ENCODE results near the gene HOXB9.
A peak's percentile ranks its signal among the peaks of the same experiment; 100 is the strongest.

HOXB9 gene

GRCh38 chr17:48584223-48584741 lies 41.9 kb downstream of the HOXB9 start:
- Mint-ChIP-seq H3K27ac (no peak overlapping the region), H3K36me3 (ENCODE audit: low read depth) (no peaks in the 10 kb centered on the region), H3K4me3 (no peak overlapping the region), H3K9me3 (no peaks in the 10 kb centered on the region), H3K27me3 (peaks cover 94% of the 10 kb centered on the region), H3K4me1 (peaks cover 49% of the 10 kb centered on the region)
- ATAC-seq (no peak), DNase-seq (no peak)

DNA sequence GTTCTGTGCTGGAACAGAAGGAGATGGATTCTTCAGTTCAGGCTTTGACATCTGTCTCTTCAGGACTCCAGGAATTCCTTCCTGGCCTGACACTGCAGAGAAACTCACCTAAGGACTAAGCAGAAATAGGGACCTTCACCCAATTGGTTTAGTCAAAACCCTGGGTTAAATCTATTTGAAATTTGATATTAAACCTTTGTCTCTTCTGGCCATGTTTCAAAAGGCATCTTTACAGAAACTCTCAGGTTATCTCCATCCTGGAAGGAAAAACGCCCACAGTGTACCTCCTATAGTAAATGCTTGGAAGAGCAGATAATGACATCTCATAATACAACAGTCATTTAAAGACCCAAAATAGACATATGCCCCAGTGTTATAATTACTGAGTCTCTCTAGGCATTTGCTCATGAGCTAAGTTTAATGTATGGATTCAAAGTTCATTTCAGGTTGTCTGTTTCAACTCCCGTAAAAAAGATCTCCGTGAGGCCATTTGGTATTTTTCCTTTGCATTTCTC lies 42.4 kb downstream of the HOXB9 start:
- ATAC-seq: no peak
- Mint-ChIP-seq H3K27me3 (peaks cover 94% of the 10 kb centered on the region), H3K4me1 (peaks cover 53% of the 10 kb centered on the region), H3K4me3 (no peak overlapping the region), H3K36me3 (ENCODE audit: low read depth) (no peaks in the 10 kb centered on the region), H3K27ac (no peak overlapping the region), H3K9me3 (no peaks in the 10 kb centered on the region)
- DNase-seq: no peak

DNA sequence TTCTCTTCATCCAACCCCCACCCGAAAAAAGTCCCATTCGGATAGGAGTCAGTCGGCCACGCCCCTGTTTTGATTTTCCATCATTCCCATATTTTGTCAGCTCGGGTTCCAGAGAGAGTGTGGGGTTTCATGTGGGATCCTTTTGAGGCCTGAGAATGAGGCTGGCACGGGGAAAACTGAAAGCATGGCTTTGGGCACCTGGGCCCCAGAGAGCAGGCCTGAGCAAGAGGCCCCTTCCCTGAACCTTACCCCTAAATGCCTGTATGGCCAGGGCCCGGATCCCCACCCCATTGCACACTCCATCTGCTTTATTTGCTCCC lies 43.4 kb downstream of the HOXB9 start:
- H3K27me3 Mint-ChIP-seq: peaks cover 86% of the 10 kb centered on the region
- H3K4me1 Mint-ChIP-seq: peaks cover 58% of the 10 kb centered on the region
- DNase-seq (no peak), ATAC-seq (no peak)
- no peaks in the 10 kb centered on the region for H3K9me3 Mint-ChIP-seq
- H3K27ac Mint-ChIP-seq: no peak overlapping the region
- H3K4me3 Mint-ChIP-seq: peak overlapping the region; percentile 57
- H3K36me3 Mint-ChIP-seq (ENCODE audit: low read depth): no peaks in the 10 kb centered on the region

- no peaks in the 10 kb centered on the region for H3K36me3 Mint-ChIP-seq (ENCODE audit: low read depth)
- no peaks in the 10 kb centered on the region for H3K9me3 Mint-ChIP-seq
- H3K27ac Mint-ChIP-seq: no peak overlapping the region
- H3K27me3 Mint-ChIP-seq: peaks cover 66% of the 10 kb centered on the region
- ATAC-seq (no peak), DNase-seq (no peak)
- peak overlapping the region; percentile 2 for H3K4me3 Mint-ChIP-seq
- H3K4me1 Mint-ChIP-seq: peaks cover 56% of the 10 kb centered on the region
Observed at GRCh38 chr17:48579760-48580554, 46.2 kb downstream of the HOXB9 start.

DNA sequence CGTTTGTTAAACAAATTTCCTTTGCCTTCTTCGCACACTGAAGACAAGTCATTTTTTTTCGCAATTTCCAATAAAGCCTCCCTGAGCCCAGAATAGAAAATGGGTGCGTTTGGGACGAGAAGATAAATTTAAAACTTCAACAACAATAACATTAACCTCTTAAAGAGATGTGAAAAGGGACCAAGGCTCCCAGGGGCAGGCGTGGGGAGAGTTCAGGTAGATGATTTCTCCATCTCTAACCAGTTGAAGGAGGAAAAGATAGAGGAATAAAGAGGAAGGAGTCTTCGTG lies 46.7 kb downstream of the HOXB9 start:
- peaks cover 54% of the 10 kb centered on the region for H3K4me1 Mint-ChIP-seq

DNA sequence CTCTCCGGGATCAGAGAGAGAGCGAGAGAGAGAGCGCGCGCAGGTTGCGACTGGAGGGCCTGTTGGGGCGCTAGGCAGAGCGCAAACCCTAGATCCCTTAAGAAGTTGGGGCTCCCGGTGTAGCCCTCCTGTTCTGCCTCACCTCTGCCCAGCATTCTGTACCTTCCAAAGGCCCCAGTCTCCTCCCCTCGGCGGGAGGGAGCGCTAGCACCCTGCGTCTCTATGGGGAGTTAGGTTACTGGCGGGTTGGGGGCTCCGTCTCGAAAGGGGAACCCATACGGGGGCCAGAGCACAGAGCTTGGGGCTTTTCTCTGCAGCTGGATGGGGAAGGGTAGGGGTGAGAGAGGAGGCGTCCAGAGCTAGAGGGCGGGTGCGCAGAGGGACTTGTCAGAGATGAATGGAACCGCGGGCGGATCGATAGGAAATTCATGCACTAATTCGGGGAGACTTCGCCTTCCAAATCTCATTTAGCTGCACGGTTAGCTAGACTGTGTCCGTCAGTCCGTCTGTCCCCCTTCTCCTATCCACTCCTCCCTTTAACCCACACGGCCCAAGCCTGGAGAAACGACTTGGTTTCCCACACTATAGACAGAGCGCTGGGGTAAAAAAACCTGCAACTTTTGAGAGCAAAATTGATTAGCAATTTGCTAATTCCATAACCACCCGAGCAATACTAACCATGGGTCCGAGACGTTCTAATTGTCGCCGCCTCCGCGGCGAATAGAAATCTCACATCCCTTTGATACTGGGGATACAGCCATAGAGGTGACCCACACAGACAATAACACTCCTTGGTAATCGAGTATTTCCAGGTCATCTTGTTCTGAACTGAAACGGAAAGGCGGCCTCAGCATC lies 47.3 kb downstream of the HOXB9 start:
- peaks cover 54% of the 10 kb centered on the region for H3K4me1 Mint-ChIP-seq
- ATAC-seq: peak; percentile 58
- H3K36me3 Mint-ChIP-seq (ENCODE audit: low read depth): no peaks in the 10 kb centered on the region
- no peak for DNase-seq
- H3K4me3 Mint-ChIP-seq: peak overlapping the region; percentile 87
- H3K9me3 Mint-ChIP-seq: no peaks in the 10 kb centered on the region
- peak overlapping the region; percentile 53 for H3K27ac Mint-ChIP-seq
- peaks cover 56% of the 10 kb centered on the region for H3K27me3 Mint-ChIP-seq

More for the DNA sequence above, 46.7 kb downstream of the HOXB9 start:
- peak overlapping the region; percentile 87 for H3K4me3 Mint-ChIP-seq
- DNase-seq (no peak), ATAC-seq (no peak)
- peaks cover 61% of the 10 kb centered on the region for H3K27me3 Mint-ChIP-seq
- no peak overlapping the region for H3K27ac Mint-ChIP-seq
- H3K9me3 Mint-ChIP-seq: no peaks in the 10 kb centered on the region
- no peaks in the 10 kb centered on the region for H3K36me3 Mint-ChIP-seq (ENCODE audit: low read depth)

DNA sequence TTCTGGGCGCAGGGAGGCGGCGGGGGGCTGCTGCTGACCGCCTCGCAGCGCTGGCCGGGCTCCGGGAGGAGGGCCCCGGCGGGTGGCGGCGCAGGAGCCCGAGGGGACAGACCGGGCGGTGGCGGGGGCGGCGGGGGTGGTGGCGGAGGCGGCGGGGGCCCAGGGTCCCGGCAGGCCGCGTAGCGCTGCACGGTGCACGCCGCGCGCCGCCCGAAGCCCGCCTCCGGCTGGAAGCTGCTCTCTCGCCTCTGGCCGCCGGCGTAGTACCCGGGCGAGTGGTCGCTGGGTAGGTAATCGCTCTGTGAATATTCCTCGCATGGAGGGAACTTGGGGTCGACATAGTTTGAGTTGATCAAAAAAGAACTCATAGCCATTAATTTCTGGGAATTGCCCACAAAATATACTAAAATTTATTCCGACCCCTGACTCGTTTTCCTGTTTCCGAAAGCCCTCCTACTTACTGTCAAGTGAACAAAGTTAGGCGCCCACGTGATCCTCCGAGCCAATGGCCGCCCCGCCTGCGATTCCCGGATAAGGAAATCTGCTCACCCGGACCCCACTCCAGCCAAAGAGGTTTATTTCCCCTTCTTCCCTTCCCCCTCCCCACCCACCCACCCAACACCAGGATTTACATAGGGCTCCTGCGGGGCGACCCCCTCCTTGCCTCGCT lies 48.1 kb downstream of the HOXB9 start, which contains the start of gene HOXB4:
HOXB4 (minus strand) TSS at position 405 of the 670 bp plus-strand sequence; CDS start at position 374, 31 bp downstream.
- ATAC-seq: peak; percentile 68
- Mint-ChIP-seq H3K27ac (peak within 1 kb of the TSS; percentile 77), H3K9me3 (no peaks in the 10 kb centered on the region), H3K4me3 (peak within 1 kb of the TSS; percentile 87), H3K4me1 (peaks cover 54% of the 10 kb centered on the region), H3K27me3 (peaks cover 51% of the 10 kb centered on the region), H3K36me3 (ENCODE audit: low read depth) (no peaks in the 10 kb centered on the region)
- DNase-seq: peak; percentile 76

DNA sequence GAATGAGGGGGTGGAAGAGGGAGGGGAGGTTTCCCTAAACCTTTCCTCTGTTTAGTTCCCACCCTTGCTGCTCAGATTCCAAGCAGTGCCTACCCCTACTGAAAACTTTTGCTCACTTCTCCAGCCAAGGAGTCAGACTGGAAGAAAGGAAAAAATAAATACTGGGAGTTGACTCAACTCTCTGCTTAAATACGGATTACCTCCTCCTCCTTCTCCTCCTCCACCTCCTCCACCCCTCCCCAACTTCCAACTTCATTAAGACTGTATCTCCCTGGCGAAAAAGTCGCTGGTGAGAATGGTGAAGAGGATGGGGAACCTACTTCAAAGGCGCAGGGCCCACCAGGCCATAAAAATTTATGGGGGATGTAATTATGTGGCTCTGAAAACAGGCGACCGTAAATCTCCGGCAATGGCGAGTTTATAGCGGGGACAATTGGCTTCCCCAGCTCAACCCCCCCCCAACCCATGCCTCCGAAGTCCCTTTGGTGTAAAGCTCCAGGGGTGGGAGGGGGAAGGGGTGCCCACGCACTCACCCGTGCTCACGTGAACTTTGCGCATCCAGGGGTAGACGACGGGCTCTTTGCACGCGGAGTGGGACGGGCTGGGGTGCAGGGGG lies 48.7 kb downstream of the HOXB9 start:
- Mint-ChIP-seq H3K4me1 (peaks cover 51% of the 10 kb centered on the region), H3K27ac (peak overlapping the region; percentile 49), H3K27me3 (peaks cover 44% of the 10 kb centered on the region), H3K36me3 (ENCODE audit: low read depth) (no peaks in the 10 kb centered on the region), H3K4me3 (peak overlapping the region; percentile 79), H3K9me3 (no peaks in the 10 kb centered on the region)
- ATAC-seq (peak; percentile 6), DNase-seq (no peak)

DNA sequence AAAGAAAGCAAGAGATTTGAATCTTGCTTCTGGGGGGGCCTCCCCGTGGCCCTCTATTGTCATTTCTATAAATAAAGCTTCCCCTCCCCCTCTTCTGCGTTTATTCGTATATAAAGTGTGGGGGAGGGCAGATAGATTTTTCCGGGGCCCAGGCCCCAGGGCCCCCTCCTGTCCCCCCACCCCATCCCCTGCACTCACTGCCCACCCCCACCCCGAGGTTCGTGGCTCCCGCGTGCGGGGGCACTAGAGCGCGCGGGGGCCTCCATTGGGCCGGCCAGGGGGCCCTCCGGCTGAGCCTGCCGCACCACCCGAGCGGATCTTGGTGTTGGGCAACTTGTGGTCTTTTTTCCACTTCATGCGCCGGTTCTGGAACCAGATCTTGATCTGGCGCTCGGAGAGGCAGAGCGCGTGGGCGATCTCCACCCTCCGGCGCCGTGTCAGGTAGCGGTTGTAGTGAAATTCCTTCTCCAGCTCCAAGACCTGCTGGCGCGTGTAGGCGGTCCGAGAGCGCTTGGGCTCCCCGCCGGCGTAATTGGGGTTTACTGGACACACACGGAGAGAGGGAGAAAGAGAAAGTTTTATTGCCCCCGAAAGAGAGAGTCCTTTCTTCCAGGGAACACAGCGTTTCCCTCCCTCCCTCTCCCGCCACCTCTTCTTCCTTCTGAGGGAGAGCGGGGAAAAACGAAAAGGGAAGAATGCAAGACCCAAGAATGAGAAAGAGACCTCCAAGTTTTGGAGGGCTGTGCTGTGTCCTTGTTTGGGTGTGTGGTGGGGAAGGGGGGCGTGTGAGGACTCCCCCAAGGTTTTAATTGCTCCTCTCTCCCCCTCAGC lies 49.5 kb downstream of the HOXB9 start:
- Mint-ChIP-seq H3K4me3 (peak overlapping the region; percentile 79), H3K36me3 (ENCODE audit: low read depth) (no peaks in the 10 kb centered on the region), H3K27ac (no peak overlapping the region), H3K27me3 (peaks cover 39% of the 10 kb centered on the region), H3K4me1 (peaks cover 47% of the 10 kb centered on the region), H3K9me3 (no peaks in the 10 kb centered on the region)
- ATAC-seq: no peak
- DNase-seq: no peak

DNA sequence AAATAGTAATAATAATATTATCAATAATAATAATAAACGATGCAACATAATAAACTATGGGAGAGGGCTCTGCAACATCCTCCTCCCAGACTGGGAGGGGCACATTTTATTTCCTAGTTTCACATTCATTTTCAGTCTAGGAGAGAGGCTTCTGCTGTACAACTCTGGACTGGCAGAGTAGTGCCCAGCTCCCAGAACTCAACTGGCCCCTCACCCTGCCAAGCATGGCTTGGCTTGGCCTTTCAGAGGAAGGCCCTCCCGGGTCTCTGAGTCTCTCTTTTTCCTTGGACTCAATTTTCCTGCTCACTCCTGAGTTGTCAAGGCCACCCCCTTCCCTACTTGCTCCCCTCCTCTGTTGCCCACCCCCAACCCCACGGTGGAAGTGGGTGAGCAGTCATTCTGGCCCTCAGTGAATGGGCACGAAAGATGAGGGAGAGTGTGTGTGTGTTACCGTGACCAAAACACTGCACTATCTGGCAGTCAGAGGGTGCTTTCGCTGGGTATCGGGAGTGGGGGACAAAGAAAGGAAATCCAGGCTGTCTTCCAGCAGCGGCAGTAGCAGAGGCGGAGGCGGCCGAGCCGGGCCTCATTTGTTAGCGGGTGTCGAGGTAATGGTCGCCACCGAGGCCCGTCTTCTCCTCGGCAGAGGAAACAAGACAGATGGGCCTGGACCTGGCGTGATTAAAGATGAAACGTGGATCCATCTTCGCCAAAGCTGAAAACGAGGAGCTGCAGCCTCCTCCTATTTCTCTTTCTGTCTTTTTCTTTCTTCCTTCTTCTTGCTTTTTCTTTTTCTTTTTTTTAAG lies 50.3 kb downstream of the HOXB9 start:
- no peaks in the 10 kb centered on the region for H3K9me3 Mint-ChIP-seq
- no peak overlapping the region for H3K27ac Mint-ChIP-seq
- ATAC-seq (no peak), DNase-seq (no peak)
- H3K36me3 Mint-ChIP-seq (ENCODE audit: low read depth): no peaks in the 10 kb centered on the region
- peaks cover 39% of the 10 kb centered on the region for H3K4me1 Mint-ChIP-seq
- no peak overlapping the region for H3K4me3 Mint-ChIP-seq
- H3K27me3 Mint-ChIP-seq: peaks cover 33% of the 10 kb centered on the region

DNA sequence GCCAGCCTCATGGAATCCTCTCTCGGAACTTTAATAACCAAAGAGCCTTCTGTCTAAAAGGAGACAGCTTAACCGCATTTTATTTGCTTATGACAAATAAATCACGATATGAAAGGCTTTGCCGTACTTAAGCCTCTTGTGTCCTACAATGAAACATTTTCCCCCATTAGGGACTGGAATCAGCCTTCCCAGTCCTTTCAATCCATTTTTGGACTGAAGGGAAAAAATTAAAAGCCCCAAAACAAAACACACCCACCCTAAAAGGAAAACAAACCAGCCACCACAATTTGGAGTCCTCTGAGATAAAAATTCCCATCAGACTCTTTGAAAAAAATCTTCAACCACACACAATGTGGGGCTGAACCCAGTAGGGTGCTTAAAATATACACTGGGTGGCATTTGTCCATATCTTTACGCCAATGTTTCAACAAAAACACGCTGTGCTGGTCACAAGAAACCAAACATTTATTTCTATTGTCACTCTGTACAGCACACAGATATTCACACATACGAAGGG lies 51.0 kb downstream of the HOXB9 start:
- no peak for ATAC-seq
- H3K4me3 Mint-ChIP-seq: no peak overlapping the region
- H3K27ac Mint-ChIP-seq: no peak overlapping the region
- H3K9me3 Mint-ChIP-seq: no peaks in the 10 kb centered on the region
- no peaks in the 10 kb centered on the region for H3K36me3 Mint-ChIP-seq (ENCODE audit: low read depth)
- H3K27me3 Mint-ChIP-seq: peaks cover 26% of the 10 kb centered on the region
- H3K4me1 Mint-ChIP-seq: peaks cover 33% of the 10 kb centered on the region
- no peak for DNase-seq

- H3K4me1 Mint-ChIP-seq: peaks cover 29% of the 10 kb centered on the region
- no peaks in the 10 kb centered on the region for H3K9me3 Mint-ChIP-seq
Observed at GRCh38 chr17:48574505-48575065, 51.6 kb downstream of the HOXB9 start.

More at GRCh38 chr17:48574505-48575065, 51.6 kb downstream of the HOXB9 start:
- no peak for ATAC-seq
- no peak for DNase-seq
- no peaks in the 10 kb centered on the region for H3K36me3 Mint-ChIP-seq (ENCODE audit: low read depth)
- H3K27ac Mint-ChIP-seq: no peak overlapping the region
- peaks cover 24% of the 10 kb centered on the region for H3K27me3 Mint-ChIP-seq
- H3K4me3 Mint-ChIP-seq: no peak overlapping the region

Data from activated naive CD8-positive, alpha-beta T cell treated with anti-CD3 and anti-CD28 coated beads, Interleukin-2, amount 50 U/mL, for 24 hours (primary cell).